HepG2 (cell line): ENCODE measurements around the gene SMAD3. TPM values are rescaled to one million over a fixed set of nuclear protein-coding genes. Genes with fewer than 3 reads are reported as not detected.

Experiments used
- IRF2 ChIP-seq: IDR thresholded peaks from 2 replicates; pipeline ENCODE4 v1.6.1; 2018; ENCODE audit warnings: missing genetic modification reagents, missing compliant biosample characterization
- MED13 ChIP-seq: sonication (generic); formaldehyde crosslinking; IDR thresholded peaks from 2 replicates; pipeline ENCODE4 v1.5.0; 2020; ENCODE audit warnings: missing genetic modification reagents
- POLR2A ChIP-seq, 2 experiments: IDR thresholded peaks; 2 replicates each; pipeline ENCODE4 v1.6.1; 2011; ENCODE audit warnings: low read depth in 2 of 2, low read length in 2 of 2, mild to moderate bottlenecking in 1 of 2, moderate library complexity in 1 of 2; ENCODE audit not compliant: insufficient read depth in 1 of 2
- SPEN ChIP-seq: sonication (generic); formaldehyde crosslinking; IDR thresholded peaks from 2 replicates; pipeline ENCODE4 v1.5.1; 2020; ENCODE audit warnings: low read depth, mild to moderate bottlenecking, missing genetic modification reagents
- SRSF9 ChIP-seq: fragments of 200-400 bp; formaldehyde crosslinking; IDR thresholded peaks from 2 replicates; pipeline ENCODE4 v1.6.1; 2018; ENCODE audit warnings: borderline replicate concordance, mild to moderate bottlenecking, low read depth, low read length; ENCODE audit not compliant: insufficient read depth, poor library complexity, severe bottlenecking
- ZBTB20 ChIP-seq: sonication (generic); formaldehyde crosslinking; IDR thresholded peaks from 2 replicates; pipeline ENCODE4 v1.8.1; 2023; ENCODE audit warnings: missing genetic modification reagents, low read depth, mild to moderate bottlenecking, borderline replicate concordance
- ZNF121 ChIP-seq: sonication (generic); formaldehyde crosslinking; IDR thresholded peaks from 2 replicates; pipeline ENCODE4 v1.5.0; 2020; ENCODE audit warnings: mild to moderate bottlenecking, missing genetic modification reagents
- ZNF180 ChIP-seq: sonication (generic); formaldehyde crosslinking; IDR thresholded peaks from 2 replicates; pipeline ENCODE4 v1.4.0; 2020; ENCODE audit warnings: low read depth, missing genetic modification reagents, borderline replicate concordance
- polyA plus RNA-seq, 8 experiments: library from polyadenylated mRNA; depleted of rRNA in 3 of 8; stranded (reverse) in 7 of 8; unstranded in 1 of 8; fragments of >200 nt; fragmentation: Illumina TruSeq in 4 of 8; extraction: Trizol in 4 of 8; gene quantifications; 2 replicates each; pipeline versions ENCODE4 v1.2.1 to v1.2.3, GENCODE V29; 2011 to 2016; ENCODE audit warnings: low read depth in 4 of 8, missing spikeins in 1 of 8, mixed read lengths in 1 of 8; ENCODE audit not compliant: insufficient read depth in 1 of 8
- total RNA-seq, 5 experiments: library from RNA; depleted of rRNA; stranded (reverse); fragments of >200 nt; fragmentation: Illumina TruSeq; extraction: Trizol; gene quantifications; 2 replicates each; pipeline ENCODE4 v1.2.3, GENCODE V29; 2016; ENCODE audit warnings: low read depth in 1 of 5
- TF ChIP-seq, protein P1 (sequence below): IDR thresholded peaks from 2 replicates; pipeline ENCODE4 v1.6.1; 2016; ENCODE audit warnings: low read depth, missing genetic modification reagents, missing compliant biosample characterization
- TF ChIP-seq, protein P2 (sequence below): sonication (generic); formaldehyde crosslinking; IDR thresholded peaks from 2 replicates; pipeline ENCODE4 v1.5.0; 2020; ENCODE audit warnings: mild to moderate bottlenecking, missing genetic modification reagents, borderline replicate concordance
- TF ChIP-seq, protein P3 (sequence below): sonication (generic); formaldehyde crosslinking; IDR thresholded peaks from 2 replicates; pipeline ENCODE4 v1.4.0; 2020; ENCODE audit warnings: missing genetic modification reagents, mild to moderate bottlenecking, borderline replicate concordance

Gene SMAD3
- total and polyA plus RNA-seq, 2 of the 13 experiments (the other 11 are each of a cell fraction or from before 2014, with no cell fraction given): 8.6 to 56.3 TPM

DNA sequence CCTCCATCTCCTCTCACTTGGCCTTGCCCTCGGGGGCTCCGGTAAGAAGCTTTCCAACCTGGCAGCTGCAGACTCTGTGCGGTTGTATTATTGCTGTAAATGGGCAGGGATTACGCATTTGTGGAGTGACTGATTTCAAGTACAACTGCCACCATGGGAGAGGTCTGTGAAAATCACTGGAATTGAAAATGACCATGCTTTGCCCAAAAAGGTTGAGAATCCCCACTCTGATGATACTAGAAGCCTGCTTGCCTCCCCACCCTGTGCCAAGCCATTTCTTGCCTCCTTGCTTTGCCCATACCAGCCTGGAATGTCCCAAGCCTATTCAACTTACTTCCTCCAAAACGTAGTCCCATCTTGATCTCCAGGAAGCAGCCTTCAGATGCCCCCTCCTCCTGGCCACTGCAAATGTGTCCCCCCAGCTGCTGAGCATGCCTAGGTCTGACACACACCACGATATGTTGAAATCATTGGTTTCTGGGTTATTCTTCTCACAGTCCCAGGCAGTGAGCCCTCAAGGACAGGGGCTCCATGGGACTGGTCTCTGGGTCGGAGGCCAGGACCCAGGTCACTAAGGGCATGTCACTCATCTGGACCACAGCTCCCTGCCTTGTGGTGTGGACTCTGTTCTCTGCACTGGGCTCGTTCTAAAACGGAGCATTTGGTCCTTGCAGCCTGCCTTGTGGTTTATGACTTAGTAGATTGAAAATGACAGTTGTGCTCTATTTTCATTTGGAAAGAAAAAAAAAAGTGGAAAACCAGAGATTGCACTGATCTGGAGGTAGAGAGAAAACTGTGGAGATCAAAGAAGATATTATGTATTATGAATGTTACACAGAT lies 42.9 kb downstream of the SMAD3 start (continued):
- TF ChIP-seq, protein P1, sequence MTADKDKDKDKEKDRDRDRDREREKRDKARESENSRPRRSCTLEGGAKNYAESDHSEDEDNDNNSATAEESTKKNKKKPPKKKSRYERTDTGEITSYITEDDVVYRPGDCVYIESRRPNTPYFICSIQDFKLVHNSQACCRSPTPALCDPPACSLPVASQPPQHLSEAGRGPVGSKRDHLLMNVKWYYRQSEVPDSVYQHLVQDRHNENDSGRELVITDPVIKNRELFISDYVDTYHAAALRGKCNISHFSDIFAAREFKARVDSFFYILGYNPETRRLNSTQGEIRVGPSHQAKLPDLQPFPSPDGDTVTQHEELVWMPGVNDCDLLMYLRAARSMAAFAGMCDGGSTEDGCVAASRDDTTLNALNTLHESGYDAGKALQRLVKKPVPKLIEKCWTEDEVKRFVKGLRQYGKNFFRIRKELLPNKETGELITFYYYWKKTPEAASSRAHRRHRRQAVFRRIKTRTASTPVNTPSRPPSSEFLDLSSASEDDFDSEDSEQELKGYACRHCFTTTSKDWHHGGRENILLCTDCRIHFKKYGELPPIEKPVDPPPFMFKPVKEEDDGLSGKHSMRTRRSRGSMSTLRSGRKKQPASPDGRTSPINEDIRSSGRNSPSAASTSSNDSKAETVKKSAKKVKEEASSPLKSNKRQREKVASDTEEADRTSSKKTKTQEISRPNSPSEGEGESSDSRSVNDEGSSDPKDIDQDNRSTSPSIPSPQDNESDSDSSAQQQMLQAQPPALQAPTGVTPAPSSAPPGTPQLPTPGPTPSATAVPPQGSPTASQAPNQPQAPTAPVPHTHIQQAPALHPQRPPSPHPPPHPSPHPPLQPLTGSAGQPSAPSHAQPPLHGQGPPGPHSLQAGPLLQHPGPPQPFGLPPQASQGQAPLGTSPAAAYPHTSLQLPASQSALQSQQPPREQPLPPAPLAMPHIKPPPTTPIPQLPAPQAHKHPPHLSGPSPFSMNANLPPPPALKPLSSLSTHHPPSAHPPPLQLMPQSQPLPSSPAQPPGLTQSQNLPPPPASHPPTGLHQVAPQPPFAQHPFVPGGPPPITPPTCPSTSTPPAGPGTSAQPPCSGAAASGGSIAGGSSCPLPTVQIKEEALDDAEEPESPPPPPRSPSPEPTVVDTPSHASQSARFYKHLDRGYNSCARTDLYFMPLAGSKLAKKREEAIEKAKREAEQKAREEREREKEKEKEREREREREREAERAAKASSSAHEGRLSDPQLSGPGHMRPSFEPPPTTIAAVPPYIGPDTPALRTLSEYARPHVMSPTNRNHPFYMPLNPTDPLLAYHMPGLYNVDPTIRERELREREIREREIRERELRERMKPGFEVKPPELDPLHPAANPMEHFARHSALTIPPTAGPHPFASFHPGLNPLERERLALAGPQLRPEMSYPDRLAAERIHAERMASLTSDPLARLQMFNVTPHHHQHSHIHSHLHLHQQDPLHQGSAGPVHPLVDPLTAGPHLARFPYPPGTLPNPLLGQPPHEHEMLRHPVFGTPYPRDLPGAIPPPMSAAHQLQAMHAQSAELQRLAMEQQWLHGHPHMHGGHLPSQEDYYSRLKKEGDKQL (CRISPR knock-in tag): no peak
- TF ChIP-seq ZBTB20 (CRISPR knock-in tag): no peak
- no peak for TF ChIP-seq IRF2
- no peak for TF ChIP-seq SRSF9
- no peak for TF ChIP-seq POLR2A (IDR thresholded peaks at IDR 0.05; ENCODE audit: insufficient read depth in 1 of 2, low read depth in 2 of 2, low read length in 2 of 2)
- TF ChIP-seq ZNF180 (CRISPR knock-in tag): no peak
- no peak for TF ChIP-seq MED13 (CRISPR knock-in tag)
- TF ChIP-seq, protein P2, sequence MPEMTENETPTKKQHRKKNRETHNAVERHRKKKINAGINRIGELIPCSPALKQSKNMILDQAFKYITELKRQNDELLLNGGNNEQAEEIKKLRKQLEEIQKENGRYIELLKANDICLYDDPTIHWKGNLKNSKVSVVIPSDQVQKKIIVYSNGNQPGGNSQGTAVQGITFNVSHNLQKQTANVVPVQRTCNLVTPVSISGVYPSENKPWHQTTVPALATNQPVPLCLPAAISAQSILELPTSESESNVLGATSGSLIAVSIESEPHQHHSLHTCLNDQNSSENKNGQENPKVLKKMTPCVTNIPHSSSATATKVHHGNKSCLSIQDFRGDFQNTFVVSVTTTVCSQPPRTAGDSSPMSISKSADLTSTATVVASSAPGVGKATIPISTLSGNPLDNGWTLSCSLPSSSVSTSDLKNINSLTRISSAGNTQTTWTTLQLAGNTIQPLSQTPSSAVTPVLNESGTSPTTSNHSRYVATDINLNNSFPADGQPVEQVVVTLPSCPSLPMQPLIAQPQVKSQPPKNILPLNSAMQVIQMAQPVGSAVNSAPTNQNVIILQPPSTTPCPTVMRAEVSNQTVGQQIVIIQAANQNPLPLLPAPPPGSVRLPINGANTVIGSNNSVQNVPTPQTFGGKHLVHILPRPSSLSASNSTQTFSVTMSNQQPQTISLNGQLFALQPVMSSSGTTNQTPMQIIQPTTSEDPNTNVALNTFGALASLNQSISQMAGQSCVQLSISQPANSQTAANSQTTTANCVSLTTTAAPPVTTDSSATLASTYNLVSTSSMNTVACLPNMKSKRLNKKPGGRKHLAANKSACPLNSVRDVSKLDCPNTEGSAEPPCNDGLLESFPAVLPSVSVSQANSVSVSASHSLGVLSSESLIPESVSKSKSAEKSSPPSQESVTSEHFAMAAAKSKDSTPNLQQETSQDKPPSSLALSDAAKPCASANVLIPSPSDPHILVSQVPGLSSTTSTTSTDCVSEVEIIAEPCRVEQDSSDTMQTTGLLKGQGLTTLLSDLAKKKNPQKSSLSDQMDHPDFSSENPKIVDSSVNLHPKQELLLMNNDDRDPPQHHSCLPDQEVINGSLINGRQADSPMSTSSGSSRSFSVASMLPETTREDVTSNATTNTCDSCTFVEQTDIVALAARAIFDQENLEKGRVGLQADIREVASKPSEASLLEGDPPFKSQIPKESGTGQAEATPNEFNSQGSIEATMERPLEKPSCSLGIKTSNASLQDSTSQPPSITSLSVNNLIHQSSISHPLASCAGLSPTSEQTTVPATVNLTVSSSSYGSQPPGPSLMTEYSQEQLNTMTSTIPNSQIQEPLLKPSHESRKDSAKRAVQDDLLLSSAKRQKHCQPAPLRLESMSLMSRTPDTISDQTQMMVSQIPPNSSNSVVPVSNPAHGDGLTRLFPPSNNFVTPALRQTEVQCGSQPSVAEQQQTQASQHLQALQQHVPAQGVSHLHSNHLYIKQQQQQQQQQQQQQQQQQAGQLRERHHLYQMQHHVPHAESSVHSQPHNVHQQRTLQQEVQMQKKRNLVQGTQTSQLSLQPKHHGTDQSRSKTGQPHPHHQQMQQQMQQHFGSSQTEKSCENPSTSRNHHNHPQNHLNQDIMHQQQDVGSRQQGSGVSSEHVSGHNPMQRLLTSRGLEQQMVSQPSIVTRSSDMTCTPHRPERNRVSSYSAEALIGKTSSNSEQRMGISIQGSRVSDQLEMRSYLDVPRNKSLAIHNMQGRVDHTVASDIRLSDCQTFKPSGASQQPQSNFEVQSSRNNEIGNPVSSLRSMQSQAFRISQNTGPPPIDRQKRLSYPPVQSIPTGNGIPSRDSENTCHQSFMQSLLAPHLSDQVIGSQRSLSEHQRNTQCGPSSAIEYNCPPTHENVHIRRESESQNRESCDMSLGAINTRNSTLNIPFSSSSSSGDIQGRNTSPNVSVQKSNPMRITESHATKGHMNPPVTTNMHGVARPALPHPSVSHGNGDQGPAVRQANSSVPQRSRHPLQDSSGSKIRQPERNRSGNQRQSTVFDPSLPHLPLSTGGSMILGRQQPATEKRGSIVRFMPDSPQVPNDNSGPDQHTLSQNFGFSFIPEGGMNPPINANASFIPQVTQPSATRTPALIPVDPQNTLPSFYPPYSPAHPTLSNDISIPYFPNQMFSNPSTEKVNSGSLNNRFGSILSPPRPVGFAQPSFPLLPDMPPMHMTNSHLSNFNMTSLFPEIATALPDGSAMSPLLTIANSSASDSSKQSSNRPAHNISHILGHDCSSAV: no peak
- no peak for TF ChIP-seq SPEN (CRISPR knock-in tag)
- TF ChIP-seq ZNF121: 0 out of 2 replicates have a peak, but pooled peaks have one; percentile 11
- TF ChIP-seq, protein P3, sequence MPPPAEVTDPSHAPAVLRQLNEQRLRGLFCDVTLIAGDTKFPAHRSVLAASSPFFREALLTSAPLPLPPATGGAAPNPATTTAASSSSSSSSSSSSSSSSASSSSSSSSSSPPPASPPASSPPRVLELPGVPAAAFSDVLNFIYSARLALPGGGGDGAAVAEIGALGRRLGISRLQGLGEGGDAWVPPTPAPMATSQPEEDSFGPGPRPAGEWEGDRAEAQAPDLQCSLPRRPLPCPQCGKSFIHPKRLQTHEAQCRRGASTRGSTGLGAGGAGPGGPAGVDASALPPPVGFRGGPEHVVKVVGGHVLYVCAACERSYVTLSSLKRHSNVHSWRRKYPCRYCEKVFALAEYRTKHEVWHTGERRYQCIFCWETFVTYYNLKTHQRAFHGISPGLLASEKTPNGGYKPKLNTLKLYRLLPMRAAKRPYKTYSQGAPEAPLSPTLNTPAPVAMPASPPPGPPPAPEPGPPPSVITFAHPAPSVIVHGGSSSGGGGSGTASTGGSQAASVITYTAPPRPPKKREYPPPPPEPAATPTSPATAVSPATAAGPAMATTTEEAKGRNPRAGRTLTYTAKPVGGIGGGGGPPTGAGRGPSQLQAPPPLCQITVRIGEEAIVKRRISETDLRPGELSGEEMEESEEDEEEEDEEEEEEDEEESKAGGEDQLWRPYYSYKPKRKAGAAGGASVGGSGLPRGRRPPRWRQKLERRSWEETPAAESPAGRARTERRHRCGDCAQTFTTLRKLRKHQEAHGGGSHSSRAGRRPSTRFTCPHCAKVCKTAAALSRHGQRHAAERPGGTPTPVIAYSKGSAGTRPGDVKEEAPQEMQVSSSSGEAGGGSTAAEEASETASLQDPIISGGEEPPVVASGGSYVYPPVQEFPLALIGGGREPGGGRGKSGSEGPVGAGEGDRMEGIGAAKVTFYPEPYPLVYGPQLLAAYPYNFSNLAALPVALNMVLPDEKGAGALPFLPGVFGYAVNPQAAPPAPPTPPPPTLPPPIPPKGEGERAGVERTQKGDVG (CRISPR knock-in tag): no peak
